Fibroblast of lung (primary cell): ENCODE results near the gene TCF20.

ENCODE experiments used
- CTCF ChIP-seq, 2 donors: IDR thresholded peaks in 1 of 2; conservative IDR thresholded peaks in 1 of 2; 1 replicate in 1 of 2; 2 replicates in 1 of 2; pipeline ENCODE4 v1.5.1; 2011 to 2012; ENCODE audit warnings: low read length in 2 of 2, control low read depth in 1 of 2, inconsistent platforms in 1 of 2, low read depth in 1 of 2, mild to moderate bottlenecking in 1 of 2
- EZH2 ChIP-seq: IDR thresholded peaks from 2 replicates; pipeline ENCODE4 v1.5.1; 2012; ENCODE audit warnings: low read length, control low read depth, mild to moderate bottlenecking; ENCODE audit errors: missing control alignments

DNA sequence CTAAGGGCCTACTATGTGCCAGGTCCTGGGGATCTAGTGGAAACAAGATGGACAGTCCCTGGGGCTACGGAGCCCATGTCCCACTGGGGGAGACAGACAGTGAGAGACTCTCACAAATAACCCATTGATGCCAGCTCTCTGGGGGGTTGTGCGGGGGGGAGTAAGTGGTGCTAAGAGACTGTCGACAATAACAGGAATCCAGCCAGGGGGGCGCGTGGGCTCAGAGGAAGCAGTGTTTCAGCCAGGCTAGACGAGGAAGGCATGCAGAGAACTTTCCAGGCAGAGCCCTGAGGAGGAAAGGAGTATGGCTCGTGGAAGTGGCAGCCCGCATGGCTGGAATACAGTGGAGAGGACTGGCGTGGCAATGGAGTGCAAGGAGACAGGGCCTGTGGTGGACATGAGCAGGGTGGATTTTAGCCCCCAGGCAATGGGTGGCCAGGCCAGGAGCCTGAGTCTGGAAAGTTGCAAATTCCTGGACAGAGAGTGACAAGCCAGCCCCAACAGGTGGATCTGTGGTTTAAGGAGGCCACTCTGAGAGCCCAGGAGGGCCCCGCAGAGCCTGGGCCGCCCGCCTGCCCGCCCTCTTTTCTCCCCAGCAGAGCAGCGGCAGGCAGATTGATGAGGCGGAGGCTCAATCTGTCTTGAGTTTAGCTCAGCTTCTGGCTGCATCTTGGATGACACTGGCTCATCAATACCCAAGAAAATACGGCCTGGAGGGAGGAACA, 40.0 kb upstream of the TCF20 start:
- no peak for TF ChIP-seq EZH2
- no peak for TF ChIP-seq CTCF (conservative IDR thresholded peaks at IDR 0.05 in 1 of 2, IDR thresholded peaks at IDR 0.05 in 1 of 2; ENCODE audit: low read depth in 1 of 2, low read length in 2 of 2)
